22Rv1 (cell line): ENCODE results near the gene FBRSL1.
"Not testable (repeated sequence)": the region's sequence is repeated elsewhere in the genome, so short reads cannot be mapped to it uniquely, and the experiment has no call there.

Experiments used
- H3K27ac ChIP-seq: fragments of 450-650 bp; 2 replicates; pipeline ENCODE4 v1.5.1; 2017
- CTCF ChIP-seq: fragments of 450-650 bp; IDR thresholded peaks from 2 replicates; pipeline ENCODE4 v1.5.1; 2017; ENCODE audit warnings: mild to moderate bottlenecking
- ZFX ChIP-seq: fragments of 450-650 bp; IDR thresholded peaks from 2 replicates; pipeline ENCODE4 v1.6.1; 2017; ENCODE audit warnings: antibody characterized with exemption, borderline replicate concordance

Gene FBRSL1

GRCh38 chr12:132527186-132527882 lies 37.4 kb downstream of the FBRSL1 start:
- TF ChIP-seq CTCF: no peak
- no peak for TF ChIP-seq ZFX
- H3K27ac ChIP-seq: no peak overlapping the region

GRCh38 chr12:132527883-132528264 lies 37.9 kb downstream of the FBRSL1 start:
- TF ChIP-seq ZFX (no peak), CTCF (no peak)
- no peak overlapping the region for H3K27ac ChIP-seq

GRCh38 chr12:132528564-132529106 lies 38.7 kb downstream of the FBRSL1 start:
- TF ChIP-seq ZFX: no peak
- TF ChIP-seq CTCF: no peak
- no peak overlapping the region for H3K27ac ChIP-seq

- H3K27ac ChIP-seq: no peak overlapping the region
- TF ChIP-seq ZFX (no peak), CTCF (no peak)
Observed at GRCh38 chr12:132529156-132529839, 39.3 kb downstream of the FBRSL1 start.

GRCh38 chr12:132529906-132530305 lies 40.0 kb downstream of the FBRSL1 start:
- H3K27ac ChIP-seq: no peak overlapping the region

GRCh38 chr12:132530447-132530846 lies 40.5 kb downstream of the FBRSL1 start:
- no peak overlapping the region for H3K27ac ChIP-seq
- no peak for TF ChIP-seq CTCF
- TF ChIP-seq ZFX: no peak

More at GRCh38 chr12:132529906-132530305, 40.0 kb downstream of the FBRSL1 start:
- TF ChIP-seq CTCF (no peak), ZFX (no peak)

GRCh38 chr12:132530851-132531250 lies 40.9 kb downstream of the FBRSL1 start:
- H3K27ac ChIP-seq: no peak overlapping the region
- TF ChIP-seq CTCF: no peak
- no peak for TF ChIP-seq ZFX

- not testable (repeated sequence) for H3K27ac ChIP-seq
Observed at GRCh38 chr12:132532711-132533583, 43.0 kb downstream of the FBRSL1 start.
